8988T (cell line): ENCODE results near the gene CD69.

Experiments
- DNase-seq: peaks from one replicate; pipeline ENCODE4 v3.0.0; 2011

Gene CD69

DNA sequence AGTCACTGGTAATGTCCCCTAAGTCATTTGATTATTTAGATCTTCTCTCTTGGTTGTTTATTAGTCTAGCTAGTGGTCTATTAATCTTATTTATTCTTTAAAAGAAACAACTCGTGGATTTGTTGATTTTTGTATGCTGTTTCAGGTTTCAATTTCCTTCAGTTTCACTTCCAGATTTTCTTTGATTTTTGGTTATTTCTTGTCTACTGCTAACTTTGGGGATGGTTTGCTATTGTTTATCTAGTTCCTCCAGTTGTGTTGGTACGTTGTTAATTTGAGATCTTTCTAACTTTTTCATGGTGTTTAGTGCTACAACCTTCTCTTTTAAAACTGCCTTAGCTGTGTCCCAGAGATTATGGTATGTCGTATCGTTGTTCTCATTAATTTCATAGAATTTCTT lies 18.5 kb upstream of the CD69 start:
- no peak for DNase-seq

DNA sequence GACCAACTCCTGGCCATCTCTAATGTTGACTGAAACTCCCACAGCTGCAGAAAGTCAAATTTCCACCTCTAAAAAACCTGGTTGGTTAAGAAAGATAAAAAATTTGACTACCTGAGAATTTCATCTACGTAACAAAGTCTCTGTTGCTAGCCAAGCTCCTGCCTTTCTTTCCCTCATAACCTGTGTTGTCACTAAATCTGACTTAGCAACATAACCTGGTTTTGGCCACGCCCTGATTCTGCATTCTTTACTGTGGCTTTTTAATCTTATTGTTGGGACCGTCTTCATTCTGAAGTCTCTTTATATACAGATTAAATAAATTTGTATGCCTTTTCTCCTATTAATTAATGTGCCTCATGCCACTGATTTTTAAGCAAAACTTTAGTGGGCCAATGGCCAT lies 16.1 kb upstream of the CD69 start:
- DNase-seq = no peak

DNA sequence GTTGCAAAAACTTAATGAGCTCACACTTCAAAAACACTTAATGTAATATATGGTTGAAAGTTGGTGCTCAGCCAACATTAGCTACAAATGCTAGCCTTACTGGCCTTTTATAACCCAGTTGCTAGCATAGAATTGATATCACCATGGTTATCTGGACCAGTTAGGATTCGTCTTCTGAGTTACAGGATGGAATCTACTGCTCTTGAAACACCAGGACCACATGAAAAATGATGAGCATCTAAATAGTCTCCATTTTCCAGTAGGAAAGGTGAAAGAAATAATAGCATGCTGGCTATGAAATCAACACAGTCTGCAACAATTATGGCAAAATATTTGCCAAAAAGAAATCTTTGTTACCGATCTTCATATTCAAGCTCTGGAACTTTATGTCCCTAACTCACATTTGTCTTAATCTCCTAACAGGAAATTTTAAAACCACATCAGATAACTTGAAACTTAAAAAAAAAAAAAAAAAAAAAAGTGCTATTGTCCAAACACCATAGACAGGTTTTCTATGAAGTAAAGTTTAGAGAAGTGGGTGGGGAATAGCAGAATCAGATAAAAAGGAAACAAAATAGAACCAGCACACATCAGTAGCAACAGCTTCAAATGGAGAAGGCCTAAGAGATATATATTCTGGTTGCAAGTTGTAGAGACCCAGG lies 12.6 kb upstream of the CD69 start:
- no peak for DNase-seq

DNA sequence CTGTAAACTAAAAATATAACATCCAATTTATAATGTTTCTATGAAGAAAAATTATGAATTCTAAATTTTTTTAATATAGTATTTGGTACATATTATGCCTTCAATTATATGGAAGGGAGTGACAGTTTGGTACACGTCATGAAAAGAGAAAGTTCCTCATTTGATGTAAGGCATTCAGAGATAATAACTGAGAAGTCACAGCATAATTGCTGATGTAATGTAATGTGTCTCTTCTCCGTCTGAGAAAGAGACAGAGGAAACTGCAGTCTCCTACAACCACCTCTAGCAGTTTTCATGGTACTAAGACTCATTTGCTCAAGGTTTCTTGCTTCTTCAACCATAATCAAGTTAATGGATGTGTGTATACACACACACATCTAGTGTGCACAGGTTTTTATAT lies 2.3 kb upstream of the CD69 start:
- no peak for DNase-seq

DNA sequence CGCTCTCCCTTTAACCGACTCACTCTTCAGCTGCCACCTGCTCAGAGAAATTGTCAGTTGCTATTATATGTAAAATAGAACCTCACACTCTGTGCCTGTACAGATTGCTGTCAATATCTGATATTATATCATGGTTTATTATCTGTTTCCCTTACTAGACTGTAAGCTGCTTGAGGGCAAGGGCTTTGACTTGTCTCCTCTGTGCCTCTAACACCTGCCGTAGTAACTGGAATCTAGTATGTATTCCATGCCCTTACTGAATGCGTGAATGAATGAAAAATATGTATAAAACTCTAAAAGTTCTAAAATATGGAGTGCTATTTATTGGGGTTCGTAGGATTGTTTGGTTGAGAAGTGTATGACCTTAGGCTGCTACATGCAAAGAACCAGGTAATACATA lies 1.7 kb upstream of the CD69 start:
- DNase-seq = no peak

DNA sequence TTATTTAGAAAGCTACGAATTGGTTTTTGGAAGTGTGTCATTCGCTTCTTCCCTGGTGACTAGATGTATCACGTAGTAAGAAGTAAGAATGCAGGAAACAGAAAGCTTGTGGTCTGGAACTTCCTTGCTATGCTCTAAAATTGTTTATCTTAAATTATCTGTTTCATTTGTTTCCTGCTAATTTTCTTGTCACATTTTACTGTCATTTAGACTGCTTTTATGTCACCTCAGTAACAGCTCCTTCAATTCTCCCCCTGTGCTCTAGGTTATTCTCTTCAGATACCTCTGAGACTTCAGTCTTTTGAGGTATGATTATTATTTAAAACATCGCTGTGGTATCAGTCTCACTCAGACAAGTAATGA lies 699 bp upstream of the CD69 start:
- no peak for DNase-seq

DNA sequence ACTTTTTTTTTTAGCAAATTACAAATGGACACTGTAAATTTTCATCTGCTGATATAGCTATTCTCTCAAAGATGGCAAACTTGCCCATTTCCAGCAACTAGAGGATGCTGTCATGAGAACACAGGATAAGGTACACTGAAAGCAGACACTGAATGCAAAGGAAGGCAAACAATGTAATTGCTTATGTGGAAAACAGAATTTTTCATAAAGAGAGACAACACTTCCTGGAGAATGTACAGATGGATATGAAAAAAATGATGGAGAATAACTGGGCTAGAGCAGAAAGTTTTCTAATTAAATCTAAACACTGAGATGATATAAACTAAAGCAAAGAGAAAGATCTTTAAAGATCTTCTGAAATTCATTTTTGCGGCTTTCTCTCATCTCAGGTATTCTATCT lies 581 bp downstream of the CD69 start:
- DNase-seq = no peak

DNA sequence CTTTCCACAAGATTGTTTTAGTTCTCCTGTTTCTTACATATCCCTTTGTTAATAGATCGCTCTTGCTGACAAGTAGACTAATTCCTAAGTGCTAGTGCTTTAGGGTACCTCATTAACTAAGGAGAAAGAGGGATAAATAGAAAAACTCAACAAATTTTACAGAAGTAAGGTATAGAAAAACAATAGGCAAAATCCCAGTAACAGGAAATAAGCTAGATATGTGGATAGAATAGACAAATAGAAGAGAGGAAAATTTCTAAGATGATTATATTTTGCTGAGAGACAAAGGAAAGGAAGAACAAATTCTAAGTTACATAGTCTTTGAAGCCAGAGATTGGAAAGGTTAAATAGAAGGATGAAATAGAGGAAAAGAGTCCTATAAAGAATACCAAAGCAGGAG lies 1.0 kb downstream of the CD69 start:
- no peak for DNase-seq

DNA sequence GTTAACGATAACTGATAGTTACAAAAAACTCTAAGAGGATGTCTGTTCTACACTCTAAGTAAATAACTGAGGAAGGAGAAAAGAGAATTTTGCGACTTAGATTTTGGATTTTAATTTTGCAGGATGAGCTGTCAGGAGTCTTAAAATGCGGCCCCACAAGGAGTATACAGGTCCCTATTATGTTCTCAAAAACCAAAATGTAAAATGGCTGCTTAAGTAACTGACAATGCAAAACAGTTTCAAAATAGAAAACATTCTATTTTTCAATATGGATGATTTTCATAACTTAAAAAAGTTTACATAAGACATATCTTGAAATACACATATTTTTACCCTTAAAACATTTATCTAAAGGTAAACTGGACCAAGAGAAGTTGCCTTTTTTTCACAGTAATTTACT lies 2.6 kb downstream of the CD69 start:
- DNase-seq = no peak

DNA sequence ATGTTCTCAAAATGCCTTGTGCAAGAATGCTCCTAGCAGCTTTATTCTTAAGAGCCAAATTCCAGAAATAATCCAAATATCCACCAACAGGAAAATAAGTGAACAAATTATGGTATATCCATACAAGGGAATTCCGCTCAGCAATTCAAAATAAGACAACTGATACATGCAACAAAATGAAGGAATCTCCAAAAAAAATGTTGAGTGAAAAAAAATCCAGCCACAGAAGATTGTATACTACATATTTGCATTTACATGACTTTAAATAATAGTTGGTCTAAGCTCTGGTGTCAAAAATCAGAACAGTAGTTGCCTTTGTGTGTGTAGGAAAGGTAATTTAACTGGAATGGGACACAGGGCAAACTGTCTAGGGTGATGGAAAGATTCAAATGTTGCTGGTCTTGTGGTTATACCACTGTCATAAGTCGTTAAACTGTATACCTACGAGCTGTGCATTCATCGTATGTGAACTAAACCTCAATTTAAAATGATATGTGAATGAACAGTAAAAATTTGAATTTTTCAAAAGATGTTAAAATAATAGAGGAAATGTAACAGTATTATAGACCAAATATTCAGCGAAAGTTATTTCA lies 3.2 kb downstream of the CD69 start:
- no peak for DNase-seq

DNA sequence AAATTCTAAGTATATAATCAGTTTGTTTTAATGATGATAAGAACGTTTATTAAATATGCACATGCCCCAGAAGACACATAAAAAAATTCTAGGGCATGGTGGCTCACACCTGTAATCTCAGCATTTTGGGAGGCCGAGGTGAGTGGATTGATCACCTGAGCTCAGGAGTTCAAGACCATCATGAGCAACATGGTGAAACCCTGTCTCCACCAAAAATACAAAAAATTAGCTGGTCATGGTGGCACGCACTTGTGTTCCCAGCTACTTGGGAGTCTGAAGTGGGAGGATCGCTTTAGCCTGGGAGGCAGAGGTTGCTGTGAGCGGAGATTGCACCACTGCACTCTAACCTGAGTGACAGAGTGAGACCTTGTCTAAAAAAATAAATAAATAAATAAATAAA lies 4.0 kb downstream of the CD69 start:
- no peak for DNase-seq

DNA sequence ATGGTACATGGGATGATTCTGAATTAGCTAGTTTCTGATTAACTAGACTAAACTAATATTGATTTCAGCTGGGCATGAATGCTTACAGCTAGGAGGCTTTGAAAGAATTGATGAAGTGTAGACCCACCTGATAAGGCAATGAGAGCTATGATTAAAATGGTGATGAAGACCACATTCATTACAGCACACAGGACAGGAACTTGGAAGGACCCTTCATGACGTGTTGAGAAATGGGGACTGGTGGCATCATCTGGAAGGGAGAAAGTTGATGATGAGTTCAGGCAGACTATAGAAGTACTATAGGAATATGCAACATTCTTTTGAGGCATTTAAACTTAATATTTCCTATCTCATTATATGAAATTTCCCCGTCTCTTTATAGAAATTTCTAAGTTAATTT lies 4.5 kb downstream of the CD69 start:
- DNase-seq = no peak

DNA sequence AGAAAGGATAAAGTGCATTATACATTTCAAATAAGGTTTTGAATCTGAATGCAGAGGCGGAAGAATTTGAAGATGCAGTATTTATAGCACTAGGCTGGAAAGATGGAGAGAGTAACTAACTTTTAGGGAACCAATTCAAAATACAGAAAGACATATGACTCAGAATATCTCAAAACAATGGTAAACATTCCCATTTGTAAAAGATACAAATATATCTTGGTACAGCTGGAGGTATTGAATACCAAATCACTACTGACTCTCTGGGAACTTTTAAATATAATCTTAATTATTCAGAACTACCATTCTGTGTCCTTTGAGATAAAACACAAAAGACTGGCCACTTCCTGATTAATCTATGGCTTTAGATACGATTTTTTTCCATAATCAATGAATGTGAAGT lies 5.1 kb downstream of the CD69 start:
- no peak for DNase-seq

DNA sequence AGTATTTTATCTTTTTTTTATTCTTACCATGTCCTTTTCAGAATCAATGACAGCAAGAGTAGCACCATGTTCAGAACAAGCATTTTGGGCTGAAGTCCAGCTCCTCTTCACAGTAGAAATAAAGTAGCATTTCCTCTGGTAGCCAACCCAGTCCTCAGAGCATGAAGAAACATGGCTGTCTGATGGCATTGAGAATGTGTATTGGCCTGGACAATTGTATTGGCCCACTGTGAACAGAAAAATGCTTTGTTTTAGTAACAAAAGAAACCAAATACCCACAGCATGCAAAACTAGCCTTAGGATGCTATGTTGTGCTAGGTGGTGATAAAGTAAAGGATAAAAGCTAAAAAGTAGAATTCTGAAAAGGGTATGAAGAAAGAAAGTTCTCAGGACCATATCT lies 5.7 kb downstream of the CD69 start:
- DNase-seq = no peak

DNA sequence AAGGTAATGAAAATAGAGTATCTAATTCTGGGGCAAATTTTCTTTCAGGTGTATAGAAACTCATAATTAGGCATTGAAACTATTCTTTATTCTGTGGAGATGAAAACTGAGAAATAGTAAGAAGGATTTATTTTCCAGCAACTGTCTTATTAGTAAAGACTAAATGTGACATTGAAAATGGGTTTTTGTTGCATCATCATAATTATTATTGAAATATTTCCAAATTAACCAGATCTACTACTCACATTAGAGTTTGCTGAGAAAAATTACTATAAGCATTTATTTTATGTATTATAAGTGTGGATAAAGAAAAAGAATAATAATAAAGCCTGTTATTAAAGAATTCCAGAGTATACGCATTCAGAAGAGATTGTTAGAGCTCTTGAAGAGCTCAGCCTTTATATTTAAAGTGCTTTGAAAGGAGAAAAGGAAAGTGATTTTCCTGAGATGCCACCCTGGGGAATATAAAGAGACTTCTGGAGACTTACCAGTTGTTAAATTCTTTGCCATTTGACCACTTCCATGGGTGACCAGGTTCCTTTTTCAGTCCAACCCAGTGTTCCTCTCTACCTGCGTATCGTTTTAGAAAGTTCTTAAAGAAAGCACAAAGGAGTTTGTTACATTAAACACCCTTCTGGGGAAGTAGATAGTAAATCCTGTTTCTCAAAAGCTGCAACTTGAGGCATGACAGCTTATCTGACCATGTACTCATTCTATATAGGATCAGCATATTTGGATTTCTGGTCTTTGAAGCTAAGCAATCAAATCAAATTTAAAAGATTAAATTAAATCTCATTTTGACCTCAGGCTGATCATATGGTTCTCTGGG lies 6.4 kb downstream of the CD69 start:
- no peak for DNase-seq

DNA sequence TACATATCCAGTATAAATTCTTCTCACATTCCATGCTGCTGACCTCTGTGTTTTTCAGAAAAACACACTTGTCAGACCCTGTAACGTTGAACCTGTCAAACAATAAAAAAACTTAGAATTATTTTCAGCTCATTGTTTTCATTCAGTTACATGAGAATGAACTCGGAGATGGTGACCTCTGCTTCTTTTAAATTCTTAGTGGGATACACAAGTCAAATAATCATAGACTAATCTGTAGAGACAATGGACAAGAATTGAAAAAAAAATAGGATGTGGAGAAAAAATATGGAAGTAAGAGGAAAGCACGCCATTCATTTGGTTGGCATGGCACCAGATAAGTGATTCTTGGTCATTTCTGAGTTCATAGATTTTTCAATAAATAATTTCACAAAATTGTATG lies 7.2 kb downstream of the CD69 start:
- no peak for DNase-seq

DNA sequence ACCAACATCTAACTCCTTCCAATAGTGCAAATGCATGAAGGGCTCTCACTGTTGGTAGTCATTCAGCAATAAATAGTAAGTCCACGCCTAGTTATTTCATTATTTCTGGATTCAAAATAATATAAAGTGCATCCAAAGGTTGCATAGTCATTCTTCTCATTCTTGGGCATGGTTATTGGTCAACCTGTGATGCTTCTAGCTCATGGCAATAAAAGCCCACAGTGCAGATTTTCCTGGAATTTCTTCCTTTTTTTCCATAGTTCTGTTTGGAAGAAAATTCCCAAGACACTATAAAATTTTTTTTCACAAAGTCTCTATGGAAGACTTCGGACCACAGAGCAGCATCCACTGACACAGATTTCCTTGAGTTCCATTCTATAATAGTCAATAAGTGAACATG lies 7.6 kb downstream of the CD69 start:
- DNase-seq = no peak

DNA sequence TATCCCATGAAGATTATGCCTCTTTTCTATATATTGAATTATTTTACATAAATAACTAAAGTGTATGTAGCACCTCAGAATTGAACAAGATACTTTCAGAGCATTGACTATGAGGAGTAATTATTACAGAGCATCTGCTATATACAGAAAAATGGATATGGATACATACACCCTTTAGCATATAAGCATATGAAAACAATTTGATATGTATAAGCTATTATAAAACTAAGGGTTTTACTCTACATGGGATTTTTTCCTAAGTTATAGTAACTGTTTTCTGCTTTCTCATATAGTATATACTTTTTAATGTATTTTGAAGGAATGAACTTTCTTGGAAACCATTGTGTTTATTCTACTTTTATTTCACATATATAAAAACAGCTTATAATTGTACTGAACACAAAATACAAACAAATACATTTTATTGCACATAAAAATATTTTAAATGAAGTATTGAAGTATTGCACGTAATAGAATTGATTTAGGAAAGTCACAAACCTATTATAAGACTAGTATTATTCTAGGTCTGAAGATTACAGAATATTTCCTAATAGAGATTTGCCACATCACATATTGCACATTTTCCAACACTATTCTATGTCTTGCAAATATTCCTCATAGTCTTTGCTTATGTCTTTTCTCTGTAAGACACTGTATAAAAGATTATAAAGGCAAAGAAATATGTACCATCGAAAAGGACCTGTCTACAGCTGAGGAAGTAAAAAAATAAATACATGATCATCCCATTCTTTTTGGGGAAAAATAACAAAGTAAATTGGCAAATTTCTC lies 8.4 kb downstream of the CD69 start:
- no peak for DNase-seq

DNA sequence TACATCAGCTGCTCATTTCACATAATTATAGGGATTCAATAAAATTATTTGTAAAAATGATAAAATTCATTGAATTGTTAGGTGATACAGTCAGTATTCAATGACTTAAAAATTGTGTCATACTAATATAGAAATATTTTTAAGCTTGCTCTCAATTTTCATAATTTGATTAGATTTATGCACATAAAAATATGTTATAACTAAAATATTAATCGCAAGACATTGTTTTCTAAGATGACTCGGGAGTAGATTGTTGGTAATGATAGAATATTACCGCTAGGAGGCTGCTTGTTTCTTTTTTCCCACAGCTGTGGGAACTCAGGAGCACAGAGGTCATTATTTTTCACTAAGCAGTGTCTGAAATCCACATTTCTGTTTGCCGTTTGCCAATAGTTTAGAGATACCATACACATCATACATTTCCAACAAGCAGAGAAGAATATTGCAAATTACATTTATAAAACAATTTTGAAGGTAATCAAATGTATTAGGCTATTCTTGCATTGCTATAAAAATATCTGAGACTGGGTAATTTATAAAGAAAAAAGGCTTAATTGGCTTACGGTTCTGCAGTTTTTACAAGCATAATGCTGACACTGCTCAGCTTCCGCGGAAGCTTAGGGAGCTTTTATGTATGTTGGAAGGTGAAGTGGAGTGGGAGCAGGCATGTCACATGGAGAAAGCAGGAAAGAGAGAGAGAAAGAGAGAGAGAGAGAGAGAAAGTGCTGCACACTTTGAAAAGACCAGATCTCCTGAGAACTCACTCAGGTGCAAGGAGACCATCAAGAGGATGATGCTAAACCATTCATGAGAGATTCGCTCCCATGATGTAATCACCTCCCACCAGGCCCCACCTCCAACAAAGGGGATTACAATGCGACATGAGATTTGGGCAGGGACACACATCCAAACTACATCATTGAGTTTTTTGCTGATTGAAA lies 9.2 kb downstream of the CD69 start:
- no peak for DNase-seq

DNA sequence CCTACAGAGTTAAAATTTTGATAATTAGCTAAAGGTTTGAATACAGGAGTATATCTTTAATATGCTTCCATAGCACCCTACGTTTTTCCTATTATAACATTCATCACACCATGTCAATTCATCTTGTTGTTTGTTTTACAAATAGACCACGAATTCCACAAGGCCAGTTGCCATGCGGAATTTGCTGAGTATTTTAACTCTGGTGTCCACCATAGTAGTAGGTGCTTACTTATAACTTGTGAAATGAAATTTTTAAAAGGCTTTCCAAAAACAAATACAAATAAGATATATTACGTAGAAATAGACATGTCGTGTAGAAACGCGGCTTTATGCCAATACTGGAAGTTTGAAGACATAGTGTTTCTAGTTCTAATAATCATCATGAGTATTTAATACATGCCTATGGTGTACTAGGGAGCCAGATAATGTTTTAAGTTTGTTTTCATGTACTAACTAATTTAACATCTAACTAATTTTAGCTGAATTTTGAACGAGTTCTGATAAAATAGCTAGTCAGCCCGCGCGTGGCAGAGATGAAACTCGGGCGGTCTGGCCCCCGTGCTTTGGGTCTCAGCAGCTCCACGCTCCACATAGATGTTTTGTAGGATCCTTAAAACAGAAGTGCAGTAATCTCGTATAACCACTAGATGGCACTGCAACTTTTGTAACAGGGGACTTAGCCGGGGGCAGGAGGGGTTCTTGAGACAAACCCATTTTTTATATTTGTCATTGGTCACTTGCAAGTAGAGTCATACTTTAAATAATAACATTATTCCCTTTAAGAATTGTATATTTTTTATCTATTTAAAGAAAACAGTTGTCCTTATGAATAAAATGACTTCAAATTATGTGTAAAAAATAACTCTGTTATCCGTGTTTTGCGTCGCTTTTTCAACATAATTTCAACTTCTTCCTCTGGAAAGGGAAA lies 10.2 kb downstream of the CD69 start:
- DNase-seq = no peak

DNA sequence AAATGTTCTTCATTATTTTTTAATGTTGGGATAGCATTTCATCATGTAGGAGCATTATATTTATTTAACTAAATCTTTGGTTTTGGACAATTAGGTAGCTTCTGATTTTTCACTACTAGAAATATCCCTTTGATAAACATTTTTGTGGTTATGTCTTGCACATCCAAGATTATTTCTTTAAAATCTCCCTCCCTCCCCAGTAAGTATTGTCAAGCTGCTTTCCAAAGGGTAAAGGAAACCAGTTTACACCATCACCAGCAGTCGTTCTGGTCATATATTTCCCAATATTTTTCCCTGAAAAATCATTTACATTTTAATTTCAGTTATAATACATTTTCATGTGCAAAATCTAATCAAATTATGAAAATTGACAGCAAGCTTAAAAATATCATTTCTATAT lies 11.1 kb downstream of the CD69 start:
- no peak for DNase-seq
